IMR-90 (cell line): ENCODE measurements around the gene F5. TPM values are rescaled to one million over a fixed set of nuclear protein-coding genes. Genes with fewer than 3 reads are reported as not detected.

Experiments used
- ATAC-seq: fragments of 200-7000 bp; cut with Tn5 transposase; 2 replicates; pipeline ENCODE4 v1.9.1; 2020; ENCODE audit warnings: low read depth, mild to moderate bottlenecking, moderate library complexity
- BruUV-seq: library from RNA; stranded (reverse); fragments of 400-500 nt; replicated peaks from 2 replicates; lab custom pipeline; 2021; lab: Mats Ljungman, UMichigan
- CTCF ChIA-PET: fragments of 300-600 bp; formaldehyde crosslinking; extraction: SDS; loops from one replicate; lab custom pipeline; 2021; ENCODE audit warnings: antibody characterized with exemption; lab: Yijun Ruan, JAX
- POLR2A ChIA-PET: fragments of 300-600 bp; sonication (Branson Sonifier 250); formaldehyde crosslinking; loops from one replicate; lab custom pipeline; 2022; ENCODE audit warnings: antibody characterized with exemption; ENCODE audit not compliant: unreplicated experiment; lab: Charles Lee
- DNase-seq: peaks from one replicate; pipeline ENCODE4 v3.0.0; 2013
- H2AFZ ChIP-seq: replicated peaks from 2 replicates; pipeline ENCODE3; 2013; ENCODE audit warnings: low read length, mild to moderate bottlenecking; ENCODE audit not compliant: poor library complexity
- H2AK5ac ChIP-seq: 2 replicates; pipeline ENCODE4 v1.6.1; 2013; ENCODE audit warnings: low read depth, low read length, inconsistent platforms
- H2AK9ac ChIP-seq: replicated peaks from 2 replicates; pipeline ENCODE3; 2013; ENCODE audit warnings: mild to moderate bottlenecking, low read depth, low read length, moderate library complexity; ENCODE audit not compliant: poor library complexity
- H2BK120ac ChIP-seq: 2 replicates; pipeline ENCODE4 v1.6.1; 2013; ENCODE audit warnings: low read depth, low read length, inconsistent platforms
- H2BK15ac ChIP-seq: 3 replicates; pipeline ENCODE4 v1.6.1; 2013; ENCODE audit warnings: low read depth, low read length, inconsistent platforms
- H2BK20ac ChIP-seq: 2 replicates; pipeline ENCODE4 v1.6.1; 2013; ENCODE audit warnings: low read depth, mild to moderate bottlenecking, inconsistent platforms, low read length, moderate library complexity
- H2BK5ac ChIP-seq: 2 replicates; pipeline ENCODE4 v1.6.1; 2013; ENCODE audit warnings: mild to moderate bottlenecking, low read depth, low read length, inconsistent platforms; ENCODE audit not compliant: poor library complexity, severe bottlenecking
- H3K14ac ChIP-seq: replicated peaks from 2 replicates; pipeline ENCODE4 v1.6.1; 2013; ENCODE audit warnings: low read depth, low read length, inconsistent platforms
- H3K18ac ChIP-seq: 2 replicates; pipeline ENCODE4 v1.6.1; 2013; ENCODE audit warnings: low read depth, low read length, control low read depth
- H3K23ac ChIP-seq: 2 replicates; pipeline ENCODE4 v1.6.1; 2013; ENCODE audit warnings: low read depth, low read length, inconsistent platforms
- H3K27ac ChIP-seq: 2 replicates; pipeline ENCODE4 v1.5.1; 2013; ENCODE audit warnings: mild to moderate bottlenecking, control low read depth, low read length; ENCODE audit not compliant: insufficient read depth
- H3K27me3 ChIP-seq: 2 replicates; pipeline ENCODE4 v1.6.1; 2013; ENCODE audit warnings: low read length; ENCODE audit not compliant: control insufficient read depth, insufficient read depth
- H3K36me3 ChIP-seq: 2 replicates; pipeline ENCODE4 v1.6.1; 2013; ENCODE audit warnings: low read length, mixed read lengths; ENCODE audit not compliant: control insufficient read depth, insufficient read depth
- H3K4ac ChIP-seq: 2 replicates; pipeline ENCODE4 v1.6.1; 2013; ENCODE audit warnings: low read depth, low read length, inconsistent platforms
- H3K4me1 ChIP-seq: 2 replicates; pipeline ENCODE4 v1.6.1; 2013; ENCODE audit warnings: low read length, mixed read lengths; ENCODE audit not compliant: control insufficient read depth, insufficient read depth
- H3K4me2 ChIP-seq: 2 replicates; pipeline ENCODE4 v1.6.1; 2013; ENCODE audit warnings: low read depth, mild to moderate bottlenecking, control low read depth, low read length, moderate library complexity
- H3K4me3 ChIP-seq: 2 replicates; pipeline ENCODE4 v1.5.1; 2013; ENCODE audit warnings: low read depth, mild to moderate bottlenecking, control low read depth, low read length, moderate library complexity; ENCODE audit not compliant: insufficient read depth
- H3K56ac ChIP-seq: 2 replicates; pipeline ENCODE4 v1.6.1; 2013; ENCODE audit warnings: low read length, inconsistent platforms; ENCODE audit not compliant: insufficient read depth; ENCODE audit errors: extremely low read depth
- H3K79me1 ChIP-seq, 2 experiments: 2 replicates each; pipeline ENCODE4 v1.6.1; 2013; ENCODE audit warnings: low read length in 2 of 2, inconsistent platforms in 1 of 2, low read depth in 1 of 2
- H3K9ac ChIP-seq: 2 replicates; pipeline ENCODE4 v1.6.1; 2013; ENCODE audit warnings: low read depth, low read length, control low read depth
- H3K9me1 ChIP-seq: 2 replicates; pipeline ENCODE4 v1.6.1; 2013; ENCODE audit warnings: low read length, inconsistent platforms; ENCODE audit not compliant: insufficient read depth
- H3K9me3 ChIP-seq: 2 replicates; pipeline ENCODE4 v1.6.1; 2013; ENCODE audit warnings: low read length; ENCODE audit not compliant: control insufficient read depth, insufficient read depth
- H4K20me1 ChIP-seq: 2 replicates; pipeline ENCODE4 v1.6.1; 2013; ENCODE audit warnings: low read length, inconsistent platforms; ENCODE audit not compliant: insufficient read depth
- H4K5ac ChIP-seq: 2 replicates; pipeline ENCODE4 v1.6.1; 2013; ENCODE audit warnings: mild to moderate bottlenecking, low read depth, low read length, control low read depth
- H4K8ac ChIP-seq, 2 experiments: 2 replicates each; pipeline ENCODE4 v1.6.1; 2013; ENCODE audit warnings: low read depth in 2 of 2, low read length in 2 of 2, control low read depth in 1 of 2, inconsistent platforms in 1 of 2
- H4K91ac ChIP-seq: 2 replicates; pipeline ENCODE4 v1.6.1; 2013; ENCODE audit warnings: low read depth, low read length, inconsistent platforms; ENCODE audit not compliant: insufficient read depth
- BHLHE40 ChIP-seq: fragments of 150-350 bp; IDR thresholded peaks from 2 replicates; pipeline ENCODE4 v1.6.1; 2016; ENCODE audit warnings: mild to moderate bottlenecking, low read depth, low read length
- CEBPB ChIP-seq: IDR thresholded peaks from 2 replicates; pipeline ENCODE4 v1.6.1; 2012; ENCODE audit warnings: low read depth, low read length, improper control_type of control experiment
- CHD1 ChIP-seq: IDR thresholded peaks from 2 replicates; pipeline ENCODE4 v1.6.1; 2012; ENCODE audit warnings: low read depth, low read length, improper control_type of control experiment
- FOS ChIP-seq: fragments of 150-350 bp; IDR thresholded peaks from 2 replicates; pipeline ENCODE4 v1.6.1; 2016; ENCODE audit warnings: low read depth, low read length
- MAFK ChIP-seq: IDR thresholded peaks from 2 replicates; pipeline ENCODE4 v1.6.1; 2012; ENCODE audit warnings: low read depth, low read length, improper control_type of control experiment
- MAZ ChIP-seq: IDR thresholded peaks from 2 replicates; pipeline ENCODE4 v1.6.1; 2012; ENCODE audit warnings: low read depth, mild to moderate bottlenecking, low read length, improper control_type of control experiment, moderate library complexity, borderline replicate concordance
- MXI1 ChIP-seq: IDR thresholded peaks from 2 replicates; pipeline ENCODE4 v1.6.1; 2012; ENCODE audit warnings: low read depth, mild to moderate bottlenecking, low read length, moderate library complexity, borderline replicate concordance
- POLR2A ChIP-seq: IDR thresholded peaks from 2 replicates; pipeline ENCODE4 v1.6.1; 2012; ENCODE audit warnings: mild to moderate bottlenecking, low read depth, low read length
- RAD21 ChIP-seq: IDR thresholded peaks from 2 replicates; pipeline ENCODE4 v1.6.1; 2012; ENCODE audit warnings: low read length, improper control_type of control experiment
- RCOR1 ChIP-seq: IDR thresholded peaks from 2 replicates; pipeline ENCODE4 v1.6.1; 2012; ENCODE audit warnings: mild to moderate bottlenecking, low read length, improper control_type of control experiment; ENCODE audit not compliant: insufficient replicate concordance
- RFX5 ChIP-seq: IDR thresholded peaks from 2 replicates; pipeline ENCODE4 v1.8.0; 2012; ENCODE audit warnings: low read depth, mild to moderate bottlenecking, low read length, moderate library complexity
- SMC3 ChIP-seq: fragments of 150-350 bp; IDR thresholded peaks from 2 replicates; pipeline ENCODE4 v1.6.1; 2016; ENCODE audit warnings: low read depth, mild to moderate bottlenecking, antibody characterized with exemption, low read length, moderate library complexity
- WGBS, 2 experiments: methylation state at CpG; one replicate each; pipeline versions ENCODE4 v1.1.5 to v1.1.7; 2013; ENCODE audit warnings: missing lambda C conversion rate in 2 of 2; ENCODE audit not compliant: insufficient read length in 1 of 2; ENCODE audit errors: extremely low coverage in 2 of 2; 5-methylcytosine and 5-hydroxymethylcytosine counted together
- dilution Hi-C: fragments of 300-500 bp; cut with HindIII; formaldehyde crosslinking; loops from one replicate; pipeline ENCODE4 v1.14.3; 2018; ENCODE audit warnings: low sequenced_read_pairs; ENCODE audit not compliant: unreplicated experiment
- in situ Hi-C: fragments of 300-500 bp; cut with MboI; formaldehyde crosslinking; loops from 3 replicates; pipeline ENCODE4 v1.14.3; 2019; ENCODE audit warnings: low sequenced_read_pairs, inconsistent platforms, mixed read lengths
- intact Hi-C: fragments of 100-400 bp; cut with micrococcal nuclease; formaldehyde crosslinking; loops from 2 replicates; pipeline ENCODE4 v1.10.0; 2022
- polyA plus RNA-seq, 3 experiments: library from polyadenylated mRNA; depleted of rRNA; stranded (reverse); fragments of >200 nt; gene quantifications; 2 replicates each; pipeline ENCODE4 v1.2.3, GENCODE V29; 2012; ENCODE audit warnings: low replicate concordance in 1 of 3
- total RNA-seq: library from RNA; depleted of rRNA; stranded (reverse); fragments of >200 nt; gene quantifications from 2 replicates; pipeline ENCODE4 v1.2.3, GENCODE V29; 2012
- TF ChIP-seq, protein P1 (sequence below): fragments of 150-350 bp; IDR thresholded peaks from 2 replicates; pipeline ENCODE4 v1.6.1; 2017; ENCODE audit warnings: mild to moderate bottlenecking, antibody characterized with exemption, low read length, low read depth
- TF ChIP-seq, protein P2 (sequence below): conservative IDR thresholded peaks from 2 replicates; pipeline ENCODE4 v1.5.1; 2012; ENCODE audit warnings: mild to moderate bottlenecking, low read depth, low read length, improper control_type of control experiment
- TF ChIP-seq, protein P3 (sequence below): fragments of 150-350 bp; IDR thresholded peaks from 2 replicates; pipeline ENCODE4 v1.6.1; 2016; ENCODE audit warnings: low read depth, mild to moderate bottlenecking, low read length, moderate library complexity, borderline replicate concordance

F5 gene
- total and polyA plus RNA-seq, 2 of the 4 experiments (the other 2 are of a cell fraction) = not detected

DNA sequence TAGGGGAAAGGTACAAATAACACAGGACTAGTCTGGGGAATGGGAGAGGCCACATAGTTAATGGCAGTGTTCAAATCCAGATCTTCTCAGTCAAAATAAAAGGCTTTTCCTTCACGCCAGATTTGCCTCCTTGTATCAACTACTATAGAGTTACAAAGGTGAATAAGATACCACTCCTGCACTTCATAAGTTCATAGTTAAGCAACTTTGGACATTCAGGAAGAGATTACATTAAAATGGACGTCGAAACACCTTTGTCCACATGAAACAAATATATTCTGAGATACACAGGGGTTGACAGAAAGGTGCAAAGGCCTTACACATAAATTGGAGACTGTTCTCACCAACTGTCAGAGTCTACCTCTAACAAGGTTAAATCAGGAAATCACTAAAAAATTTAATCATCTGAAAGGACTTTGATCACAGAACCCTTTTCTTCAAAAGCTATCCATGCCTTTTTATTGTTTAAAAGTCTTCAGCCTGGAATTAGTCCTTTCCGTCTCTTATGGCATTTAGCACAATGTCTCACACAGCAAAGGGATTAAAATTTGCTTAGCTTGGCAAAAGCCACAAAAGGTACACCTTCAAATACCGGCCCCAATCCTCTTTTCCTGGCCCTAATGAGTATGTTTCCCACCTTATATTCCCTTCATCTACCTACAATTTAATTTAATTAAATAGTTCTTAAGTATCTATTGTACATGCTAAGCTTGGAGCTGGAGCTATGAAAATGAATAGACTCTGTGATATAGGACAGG is 8.1 kb downstream of the F5 start:
- TF ChIP-seq MAZ = no peak
- no peak for TF ChIP-seq FOS
- TF ChIP-seq RCOR1 = no peak
- no peak for TF ChIP-seq POLR2A
- TF ChIP-seq RFX5 = no peak
- no peak for TF ChIP-seq BHLHE40
- TF ChIP-seq, protein P1, sequence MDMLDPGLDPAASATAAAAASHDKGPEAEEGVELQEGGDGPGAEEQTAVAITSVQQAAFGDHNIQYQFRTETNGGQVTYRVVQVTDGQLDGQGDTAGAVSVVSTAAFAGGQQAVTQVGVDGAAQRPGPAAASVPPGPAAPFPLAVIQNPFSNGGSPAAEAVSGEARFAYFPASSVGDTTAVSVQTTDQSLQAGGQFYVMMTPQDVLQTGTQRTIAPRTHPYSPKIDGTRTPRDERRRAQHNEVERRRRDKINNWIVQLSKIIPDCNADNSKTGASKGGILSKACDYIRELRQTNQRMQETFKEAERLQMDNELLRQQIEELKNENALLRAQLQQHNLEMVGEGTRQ = no peak
- TF ChIP-seq, protein P2, sequence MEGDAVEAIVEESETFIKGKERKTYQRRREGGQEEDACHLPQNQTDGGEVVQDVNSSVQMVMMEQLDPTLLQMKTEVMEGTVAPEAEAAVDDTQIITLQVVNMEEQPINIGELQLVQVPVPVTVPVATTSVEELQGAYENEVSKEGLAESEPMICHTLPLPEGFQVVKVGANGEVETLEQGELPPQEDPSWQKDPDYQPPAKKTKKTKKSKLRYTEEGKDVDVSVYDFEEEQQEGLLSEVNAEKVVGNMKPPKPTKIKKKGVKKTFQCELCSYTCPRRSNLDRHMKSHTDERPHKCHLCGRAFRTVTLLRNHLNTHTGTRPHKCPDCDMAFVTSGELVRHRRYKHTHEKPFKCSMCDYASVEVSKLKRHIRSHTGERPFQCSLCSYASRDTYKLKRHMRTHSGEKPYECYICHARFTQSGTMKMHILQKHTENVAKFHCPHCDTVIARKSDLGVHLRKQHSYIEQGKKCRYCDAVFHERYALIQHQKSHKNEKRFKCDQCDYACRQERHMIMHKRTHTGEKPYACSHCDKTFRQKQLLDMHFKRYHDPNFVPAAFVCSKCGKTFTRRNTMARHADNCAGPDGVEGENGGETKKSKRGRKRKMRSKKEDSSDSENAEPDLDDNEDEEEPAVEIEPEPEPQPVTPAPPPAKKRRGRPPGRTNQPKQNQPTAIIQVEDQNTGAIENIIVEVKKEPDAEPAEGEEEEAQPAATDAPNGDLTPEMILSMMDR = no peak
- TF ChIP-seq, protein P3, sequence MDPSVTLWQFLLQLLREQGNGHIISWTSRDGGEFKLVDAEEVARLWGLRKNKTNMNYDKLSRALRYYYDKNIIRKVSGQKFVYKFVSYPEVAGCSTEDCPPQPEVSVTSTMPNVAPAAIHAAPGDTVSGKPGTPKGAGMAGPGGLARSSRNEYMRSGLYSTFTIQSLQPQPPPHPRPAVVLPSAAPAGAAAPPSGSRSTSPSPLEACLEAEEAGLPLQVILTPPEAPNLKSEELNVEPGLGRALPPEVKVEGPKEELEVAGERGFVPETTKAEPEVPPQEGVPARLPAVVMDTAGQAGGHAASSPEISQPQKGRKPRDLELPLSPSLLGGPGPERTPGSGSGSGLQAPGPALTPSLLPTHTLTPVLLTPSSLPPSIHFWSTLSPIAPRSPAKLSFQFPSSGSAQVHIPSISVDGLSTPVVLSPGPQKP = no peak
- TF ChIP-seq CHD1 = no peak
- no peak for TF ChIP-seq RAD21
- no peak for TF ChIP-seq SMC3
- TF ChIP-seq MAFK = no peak
- no peak for TF ChIP-seq CEBPB
- TF ChIP-seq MXI1 = no peak
- intact Hi-C loops = no loop called here
- H3K56ac ChIP-seq = no peak overlapping the region
- H2BK5ac ChIP-seq = no peak overlapping the region
- no peaks in the 10 kb centered on the region for H3K9me1 ChIP-seq
- no peak overlapping the region for H2BK120ac ChIP-seq
- CTCF ChIA-PET = interaction anchor here (0.5 to 1.5 kb wide), 2 partner anchors 10 to 40 kb away, joined by 3 read pairs; no protein-coding TSS in a partner anchor
- H3K27ac ChIP-seq = no peak overlapping the region
- H3K27me3 ChIP-seq = peaks cover 2% of the 10 kb centered on the region; the same call in 1 of the 2 replicates
- H3K79me1 ChIP-seq = no peaks in the 10 kb centered on the region
- H4K91ac ChIP-seq = no peak overlapping the region
- in situ Hi-C loops = no loop called here
- no peak overlapping the region for H3K14ac ChIP-seq
- H2BK15ac ChIP-seq = no peak overlapping the region
- no peak overlapping the region for H2AFZ ChIP-seq
- no peak overlapping the region for H3K18ac ChIP-seq
- H2BK20ac ChIP-seq = no peak overlapping the region
- POLR2A ChIA-PET = no interaction called here
- no peaks in the 10 kb centered on the region for H3K4me1 ChIP-seq
- H2AK5ac ChIP-seq = no peak overlapping the region
- H3K4me2 ChIP-seq = no peak overlapping the region
- no peaks in the 10 kb centered on the region for H3K36me3 ChIP-seq
- no peaks in the 10 kb centered on the region for H3K9me3 ChIP-seq
- DNase-seq (no peak), ATAC-seq (no peak)
- H4K5ac ChIP-seq = no peak overlapping the region
- H2AK9ac ChIP-seq = no peak overlapping the region
- H3K4ac ChIP-seq = no peak overlapping the region
- H3K4me3 ChIP-seq = no peak overlapping the region
- dilution Hi-C loops = no loop called here
- no peak overlapping the region for H3K9ac ChIP-seq
- H4K8ac ChIP-seq = no peak overlapping the region
- no peaks in the 10 kb centered on the region for H4K20me1 ChIP-seq
- H3K23ac ChIP-seq = no peak overlapping the region
- no TSS peak for BruUV-seq
- 100% methylated on average over 1 of the region's 5 CpGs; no CpG with 5 or more reads in 1 of the 2 experiments for WGBS, 2 experiments
